M059J (cell line): ENCODE measurements around the gene ADRA1B. TPM values are rescaled to one million over a fixed set of nuclear protein-coding genes. Genes with fewer than 3 reads are reported as not detected.

Source experiments
- DNase-seq: peaks from one replicate; pipeline ENCODE4 v3.0.0-alpha.2; 2012; ENCODE audit warnings: low read depth
- total RNA-seq: library from RNA; depleted of rRNA; stranded (reverse); fragments of >200 nt; shearing (Covaris generic); gene quantifications from 2 replicates; pipeline ENCODE4 v1.2.3, GENCODE V29; 2014

Gene ADRA1B
- total RNA-seq, 1 experiment from 2014 or later, result 1.4 TPM

GRCh38 chr5:159901772-159902171 lies 14.5 kb upstream of the ADRA1B start:
- no peak for DNase-seq

GRCh38 chr5:159902444-159903121 lies 13.7 kb upstream of the ADRA1B start:
- peak; percentile 91 for DNase-seq

GRCh38 chr5:159903131-159903530 lies 13.2 kb upstream of the ADRA1B start:
- no peak for DNase-seq

- no peak for DNase-seq
Observed at GRCh38 chr5:159904874-159905273, 11.4 kb upstream of the ADRA1B start.

- peak; percentile 99 for DNase-seq
Observed at GRCh38 chr5:159905496-159905895, 10.8 kb upstream of the ADRA1B start.

GRCh38 chr5:159906463-159906862 lies 9.8 kb upstream of the ADRA1B start:
- no peak for DNase-seq

GRCh38 chr5:159906943-159907342 lies 9.3 kb upstream of the ADRA1B start:
- DNase-seq, result no peak

GRCh38 chr5:159907689-159908590 lies 8.3 kb upstream of the ADRA1B start:
- DNase-seq, result peak; percentile 49

GRCh38 chr5:159908591-159908940 lies 7.7 kb upstream of the ADRA1B start:
- DNase-seq, result peak; percentile 13

- DNase-seq, result no peak
Observed at GRCh38 chr5:159909126-159909525, 7.2 kb upstream of the ADRA1B start.

- no peak for DNase-seq
Observed at GRCh38 chr5:159910207-159910842, 6.0 kb upstream of the ADRA1B start.

- no peak for DNase-seq
Observed at GRCh38 chr5:159910843-159911229, 5.4 kb upstream of the ADRA1B start.

- peak; percentile 23 for DNase-seq
Observed at GRCh38 chr5:159911349-159911748, 4.9 kb upstream of the ADRA1B start.

GRCh38 chr5:159912033-159912800 lies 4.1 kb upstream of the ADRA1B start:
- peak; percentile 87 for DNase-seq

- peak; percentile 96 for DNase-seq
Observed at GRCh38 chr5:159913048-159913447, 3.2 kb upstream of the ADRA1B start.

GRCh38 chr5:159913501-159913900 lies 2.8 kb upstream of the ADRA1B start:
- no peak for DNase-seq

- no peak for DNase-seq
Observed at GRCh38 chr5:159916841-159917761, 819 bp downstream of the ADRA1B start.

GRCh38 chr5:159917994-159918393 lies 1.7 kb downstream of the ADRA1B start:
- peak; percentile 14 for DNase-seq

- peak; percentile 22 for DNase-seq
Observed at GRCh38 chr5:159921721-159922120, 5.4 kb downstream of the ADRA1B start.

GRCh38 chr5:159923008-159923407 lies 6.7 kb downstream of the ADRA1B start:
- DNase-seq, result no peak
